GM18517 (cell line): ENCODE data around the gene USP11.

ENCODE experiments used
- ATAC-seq: cut with Tn5 transposase; IDR thresholded peaks from one replicate; pipeline ENCODE4 v1.9.1; 2021; ENCODE audit warnings: mild to moderate bottlenecking, moderate library complexity; ENCODE audit not compliant: unreplicated experiment

The USP11 gene

GRCh38 chrX:47202316-47202715, 30.5 kb upstream of the USP11 start:
- ATAC-seq = no peak

DNA sequence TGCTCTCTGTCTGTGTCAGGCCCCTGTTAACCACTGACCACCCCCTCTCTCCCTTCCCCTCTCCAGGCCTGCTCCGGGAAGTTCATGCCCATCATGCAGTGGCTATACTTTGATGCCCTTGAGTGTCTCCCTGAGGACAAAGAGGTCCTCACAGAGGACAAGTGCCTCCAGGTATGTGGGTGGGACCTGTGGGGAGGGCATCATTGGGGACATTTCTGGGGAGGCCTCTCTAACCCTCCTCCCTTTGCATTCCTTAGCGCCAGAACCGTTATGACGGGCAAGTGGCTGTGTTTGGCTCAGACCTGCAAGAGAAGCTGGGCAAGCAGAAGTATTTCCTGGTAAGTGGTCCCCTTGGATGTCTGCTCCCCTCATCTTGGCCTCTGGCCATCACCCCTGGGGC, 29.9 kb upstream of the USP11 start:
- ATAC-seq = no peak

GRCh38 chrX:47204970-47205369, 27.8 kb upstream of the USP11 start:
- ATAC-seq = no peak

GRCh38 chrX:47206316-47206715, 26.5 kb upstream of the USP11 start:
- no peak for ATAC-seq

GRCh38 chrX:47208108-47208507, 24.7 kb upstream of the USP11 start:
- no peak for ATAC-seq

GRCh38 chrX:47209508-47210238, 23.1 kb upstream of the USP11 start:
- ATAC-seq = no peak

DNA sequence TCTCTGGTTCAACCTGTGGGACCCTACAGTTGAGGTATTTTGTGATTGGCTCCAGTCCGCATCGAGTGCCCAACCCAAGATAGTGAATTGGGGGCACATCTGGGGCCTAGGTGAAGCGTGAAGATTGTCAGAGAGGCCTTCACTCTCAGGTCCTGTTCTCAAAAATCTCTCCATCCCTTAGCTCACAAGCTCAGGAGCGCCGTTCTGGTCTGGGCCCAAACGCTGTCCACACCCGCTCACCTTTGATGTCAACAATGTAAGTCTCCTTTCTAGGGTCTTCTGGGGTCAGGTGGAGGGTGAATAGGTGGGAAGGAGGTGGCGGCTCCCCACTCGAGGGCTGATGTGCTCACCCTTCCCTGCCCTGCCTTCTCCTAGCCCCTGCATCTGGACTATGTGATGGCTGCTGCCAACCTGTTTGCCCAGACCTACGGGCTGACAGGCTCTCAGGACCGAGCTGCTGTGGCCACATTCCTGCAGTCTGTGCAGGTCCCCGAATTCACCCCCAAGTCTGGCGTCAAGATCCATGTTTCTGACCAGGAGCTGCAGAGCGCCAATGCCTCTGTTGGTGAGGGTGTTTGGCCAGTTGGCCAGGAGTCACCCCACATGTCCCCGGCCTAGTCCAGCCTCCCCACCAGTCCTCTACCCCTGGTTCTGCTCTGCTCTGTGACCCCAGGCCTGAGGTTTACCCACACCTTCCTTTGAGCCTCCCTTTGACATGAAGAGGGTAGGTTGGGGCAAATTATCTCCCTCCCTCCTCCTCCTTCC, 22.0 kb upstream of the USP11 start:
- ATAC-seq = no peak

- no peak for ATAC-seq
These were observed 20.2 kb upstream of the USP11 start for GRCh38 chrX:47212381-47213293.

GRCh38 chrX:47214435-47215077, 18.3 kb upstream of the USP11 start:
- no peak for ATAC-seq

DNA sequence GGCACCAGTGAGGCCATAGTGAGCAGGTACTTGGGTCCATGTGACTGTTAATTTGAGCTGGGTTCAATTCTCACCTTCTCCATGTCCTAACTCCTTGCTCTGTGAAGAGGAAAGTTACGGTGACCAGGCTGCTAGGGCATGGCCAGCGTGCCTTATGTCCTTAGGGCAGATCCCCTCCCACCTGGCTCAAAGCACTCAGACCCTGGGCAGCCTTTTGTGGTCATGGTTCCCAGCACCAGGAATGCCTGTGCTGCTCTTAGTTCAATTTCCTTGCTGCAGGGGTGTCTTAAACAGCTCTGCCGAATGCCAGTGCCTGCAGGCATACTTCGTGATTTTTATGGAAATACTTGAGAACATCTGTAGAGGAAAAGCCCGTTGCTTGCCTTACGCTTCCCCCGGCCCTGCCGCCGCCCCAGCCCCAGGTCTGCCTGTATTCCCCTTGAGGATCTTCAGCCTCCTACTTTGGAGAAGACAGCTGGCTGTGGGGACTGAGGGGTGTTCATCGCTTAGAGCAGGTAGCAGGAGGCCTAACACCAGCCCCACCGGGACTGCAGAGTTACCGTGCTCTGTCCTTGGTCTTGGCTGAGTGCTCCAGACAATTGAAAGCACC, 17.4 kb upstream of the USP11 start:
- no peak for ATAC-seq

DNA sequence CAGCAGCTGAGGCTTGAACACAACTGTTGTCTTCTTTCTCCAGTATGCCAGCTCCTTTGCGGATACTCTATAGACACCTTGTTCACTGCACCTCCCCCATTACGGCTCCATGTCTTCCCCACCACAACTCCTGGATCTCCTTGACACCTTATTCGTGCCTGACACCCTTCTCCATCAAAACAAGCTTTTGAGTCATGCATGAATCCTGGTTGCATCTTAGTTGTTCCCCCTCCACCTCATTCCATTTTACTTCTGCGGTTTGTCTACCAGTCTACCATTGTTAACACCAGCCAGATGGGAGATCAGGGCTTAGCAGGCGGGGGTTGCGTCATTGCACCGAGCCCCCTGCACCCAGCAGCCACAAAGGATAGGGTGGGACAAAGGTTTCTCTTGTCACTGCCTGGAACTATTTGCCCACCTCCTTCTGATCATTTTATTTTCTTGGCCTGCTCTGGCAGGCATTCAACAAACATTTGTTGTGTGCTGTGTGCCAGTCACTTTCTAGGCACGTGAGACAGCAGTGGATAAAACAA, 16.4 kb upstream of the USP11 start:
- ATAC-seq = no peak

DNA sequence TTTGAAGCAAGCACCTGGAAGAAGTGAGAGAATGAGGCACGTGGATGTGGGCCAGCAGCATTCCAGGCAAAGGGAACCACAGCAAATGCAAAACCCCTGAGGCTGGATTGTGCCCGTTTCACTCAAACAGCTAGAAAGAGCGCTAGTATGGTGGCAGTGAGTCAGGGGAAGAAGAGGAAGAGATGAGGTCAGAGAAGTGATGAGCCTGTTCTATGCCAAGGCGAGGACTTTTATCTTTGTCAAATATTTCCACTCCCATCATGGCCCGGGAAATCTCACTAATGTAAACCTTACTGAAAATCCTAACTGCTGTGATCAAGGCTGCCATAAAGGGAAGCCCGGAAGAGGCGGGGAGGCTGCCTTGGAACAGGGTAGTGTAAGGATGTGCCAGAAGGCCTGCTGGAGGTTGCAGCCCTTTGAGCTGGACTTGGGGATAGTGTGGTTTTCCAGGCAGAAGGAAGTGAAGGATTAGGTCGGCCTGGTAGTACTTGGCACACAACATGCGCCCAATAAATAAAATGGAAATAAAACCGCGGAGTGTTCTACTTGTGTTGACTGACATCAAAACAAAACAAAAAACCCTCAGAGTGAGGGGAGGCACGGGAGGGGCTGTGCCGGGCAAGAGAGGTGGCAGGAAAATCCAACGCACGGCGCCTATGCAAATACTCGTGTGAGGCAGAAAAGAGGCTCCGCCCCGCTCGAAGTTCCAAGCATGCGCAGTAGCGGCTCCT, 15.5 kb upstream of the USP11 start:
- no peak for ATAC-seq

GRCh38 chrX:47217852-47218279, 14.9 kb upstream of the USP11 start:
- ATAC-seq = peak; percentile 90

GRCh38 chrX:47218280-47218919, 14.4 kb upstream of the USP11 start, which contains the start of gene CDK16:
Gene CDK16, plus strand, starts transcription at chrX:47218681. Its CDS starts 4,877 bp downstream, at chrX:47223558.
- ATAC-seq = peak; percentile 44

- no peak for ATAC-seq
These were observed 13.6 kb upstream of the USP11 start for GRCh38 chrX:47218920-47219815.

DNA sequence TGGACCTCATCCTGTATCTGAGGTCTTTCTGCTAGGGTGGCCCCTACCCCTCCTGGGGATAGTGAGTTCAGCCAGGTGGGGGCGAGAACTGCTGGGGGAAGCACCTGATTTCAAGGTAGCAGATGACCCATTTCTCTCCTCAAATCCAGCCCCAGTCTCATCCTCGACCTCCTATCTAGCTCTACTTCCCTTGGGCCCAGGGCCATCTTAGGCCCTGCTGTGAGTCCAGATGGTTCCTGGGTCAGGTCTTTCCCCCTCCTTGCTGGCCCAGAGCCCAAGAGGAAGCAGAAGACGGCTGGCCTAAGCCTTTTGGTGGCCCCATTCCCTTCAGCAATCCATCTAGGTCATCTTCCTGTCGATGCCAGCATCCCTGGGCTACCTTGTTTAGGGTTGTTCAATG, 11.1 kb upstream of the USP11 start:
- ATAC-seq = no peak

DNA sequence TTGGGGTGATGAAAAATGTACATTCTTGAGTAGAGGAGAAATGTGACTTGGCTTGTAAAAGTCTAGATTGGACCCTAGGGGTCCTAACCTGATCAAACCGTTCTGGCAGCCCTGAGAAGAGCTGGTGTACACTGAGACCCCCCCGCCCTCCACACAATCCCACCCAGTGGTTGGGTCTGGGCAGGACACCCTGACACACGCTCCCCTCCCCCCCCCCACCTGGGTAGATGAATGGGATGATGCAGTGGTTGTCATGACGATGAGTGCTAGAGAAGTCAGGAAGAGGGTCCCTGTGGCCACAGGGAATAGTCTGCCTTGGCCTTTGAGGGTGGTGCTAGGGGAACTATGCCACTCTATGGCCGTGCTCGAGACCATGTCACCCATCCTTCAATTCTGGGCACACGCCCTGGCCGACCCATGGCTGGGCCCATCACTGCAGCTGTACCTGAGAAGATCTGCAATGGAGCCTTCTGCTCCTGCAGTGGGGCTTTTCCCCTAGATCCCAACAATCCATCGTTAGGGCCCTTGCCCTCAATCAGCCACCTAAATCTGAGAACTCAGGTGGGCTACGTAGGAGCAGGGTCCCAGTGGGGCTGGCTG, 10.0 kb upstream of the USP11 start:
- ATAC-seq = no peak
